ENCODE measurements around the gene UCHL5.

GRCh38 chr1:193085263-193085662 is 26.1 kb upstream of the UCHL5 start:
- TF ChIP-seq, protein P1, sequence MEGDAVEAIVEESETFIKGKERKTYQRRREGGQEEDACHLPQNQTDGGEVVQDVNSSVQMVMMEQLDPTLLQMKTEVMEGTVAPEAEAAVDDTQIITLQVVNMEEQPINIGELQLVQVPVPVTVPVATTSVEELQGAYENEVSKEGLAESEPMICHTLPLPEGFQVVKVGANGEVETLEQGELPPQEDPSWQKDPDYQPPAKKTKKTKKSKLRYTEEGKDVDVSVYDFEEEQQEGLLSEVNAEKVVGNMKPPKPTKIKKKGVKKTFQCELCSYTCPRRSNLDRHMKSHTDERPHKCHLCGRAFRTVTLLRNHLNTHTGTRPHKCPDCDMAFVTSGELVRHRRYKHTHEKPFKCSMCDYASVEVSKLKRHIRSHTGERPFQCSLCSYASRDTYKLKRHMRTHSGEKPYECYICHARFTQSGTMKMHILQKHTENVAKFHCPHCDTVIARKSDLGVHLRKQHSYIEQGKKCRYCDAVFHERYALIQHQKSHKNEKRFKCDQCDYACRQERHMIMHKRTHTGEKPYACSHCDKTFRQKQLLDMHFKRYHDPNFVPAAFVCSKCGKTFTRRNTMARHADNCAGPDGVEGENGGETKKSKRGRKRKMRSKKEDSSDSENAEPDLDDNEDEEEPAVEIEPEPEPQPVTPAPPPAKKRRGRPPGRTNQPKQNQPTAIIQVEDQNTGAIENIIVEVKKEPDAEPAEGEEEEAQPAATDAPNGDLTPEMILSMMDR (IDR thresholded peaks at IDR 0.05), result no peak
- TF ChIP-seq POLR2A (IDR thresholded peaks at IDR 0.05), result no peak
